Astrocyte of the spinal cord (primary cell): Measurements from ENCODE around the gene SLC12A8.

Experiments used
- DNase-seq: peaks from one replicate; pipeline ENCODE4 v3.0.0; 2011; ENCODE audit warnings: low read depth, low spot score
- H3K4me3 ChIP-seq: 2 replicates; pipeline ENCODE4 v1.5.1; 2011; ENCODE audit warnings: low read depth, mild to moderate bottlenecking, low read length, moderate library complexity
- in situ Hi-C: cut with HindIII; loops from 2 replicates; pipeline ENCODE4 v1.10.0; 2017; ENCODE audit warnings: low sequenced_read_pairs
- TF ChIP-seq, protein P1 (sequence below): IDR thresholded peaks from 2 replicates; pipeline ENCODE4 v1.5.1; 2012; ENCODE audit warnings: low read depth, mild to moderate bottlenecking, low read length, inconsistent platforms

SLC12A8 gene

DNA sequence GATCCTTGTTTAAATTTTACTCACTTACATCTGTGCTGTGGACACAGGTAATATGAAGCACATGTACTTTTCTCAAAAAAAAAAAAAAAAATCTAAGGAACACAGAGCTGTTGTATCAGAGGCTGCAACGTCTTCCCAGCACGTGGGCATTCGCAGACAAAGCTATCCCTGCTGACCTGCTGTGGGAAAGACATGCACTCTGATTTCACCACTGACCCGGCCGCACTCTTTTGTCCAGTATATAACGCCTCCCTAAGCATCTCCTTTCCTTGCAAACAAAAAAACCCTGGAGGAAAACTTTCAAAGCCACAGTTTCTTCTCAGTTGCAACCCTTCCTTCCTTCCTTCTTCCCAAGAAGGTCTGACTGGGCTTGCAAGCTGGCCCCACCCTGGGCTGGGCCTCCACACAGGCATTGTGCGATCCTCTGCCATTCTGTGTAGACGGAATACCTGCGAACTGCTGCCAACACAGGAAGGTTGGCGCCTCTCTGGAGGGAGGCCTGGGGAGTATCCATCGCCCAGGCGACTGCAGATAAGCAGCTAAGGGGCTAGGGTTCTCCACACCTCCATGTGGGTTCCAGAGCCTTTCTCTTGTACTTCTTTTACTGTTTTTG, 50.8 kb downstream of the SLC12A8 start:
- H3K4me3 ChIP-seq, result no peak overlapping the region
- TF ChIP-seq, protein P1, sequence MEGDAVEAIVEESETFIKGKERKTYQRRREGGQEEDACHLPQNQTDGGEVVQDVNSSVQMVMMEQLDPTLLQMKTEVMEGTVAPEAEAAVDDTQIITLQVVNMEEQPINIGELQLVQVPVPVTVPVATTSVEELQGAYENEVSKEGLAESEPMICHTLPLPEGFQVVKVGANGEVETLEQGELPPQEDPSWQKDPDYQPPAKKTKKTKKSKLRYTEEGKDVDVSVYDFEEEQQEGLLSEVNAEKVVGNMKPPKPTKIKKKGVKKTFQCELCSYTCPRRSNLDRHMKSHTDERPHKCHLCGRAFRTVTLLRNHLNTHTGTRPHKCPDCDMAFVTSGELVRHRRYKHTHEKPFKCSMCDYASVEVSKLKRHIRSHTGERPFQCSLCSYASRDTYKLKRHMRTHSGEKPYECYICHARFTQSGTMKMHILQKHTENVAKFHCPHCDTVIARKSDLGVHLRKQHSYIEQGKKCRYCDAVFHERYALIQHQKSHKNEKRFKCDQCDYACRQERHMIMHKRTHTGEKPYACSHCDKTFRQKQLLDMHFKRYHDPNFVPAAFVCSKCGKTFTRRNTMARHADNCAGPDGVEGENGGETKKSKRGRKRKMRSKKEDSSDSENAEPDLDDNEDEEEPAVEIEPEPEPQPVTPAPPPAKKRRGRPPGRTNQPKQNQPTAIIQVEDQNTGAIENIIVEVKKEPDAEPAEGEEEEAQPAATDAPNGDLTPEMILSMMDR, result no peak
- in situ Hi-C loops, result no loop called here
- DNase-seq, result no peak

DNA sequence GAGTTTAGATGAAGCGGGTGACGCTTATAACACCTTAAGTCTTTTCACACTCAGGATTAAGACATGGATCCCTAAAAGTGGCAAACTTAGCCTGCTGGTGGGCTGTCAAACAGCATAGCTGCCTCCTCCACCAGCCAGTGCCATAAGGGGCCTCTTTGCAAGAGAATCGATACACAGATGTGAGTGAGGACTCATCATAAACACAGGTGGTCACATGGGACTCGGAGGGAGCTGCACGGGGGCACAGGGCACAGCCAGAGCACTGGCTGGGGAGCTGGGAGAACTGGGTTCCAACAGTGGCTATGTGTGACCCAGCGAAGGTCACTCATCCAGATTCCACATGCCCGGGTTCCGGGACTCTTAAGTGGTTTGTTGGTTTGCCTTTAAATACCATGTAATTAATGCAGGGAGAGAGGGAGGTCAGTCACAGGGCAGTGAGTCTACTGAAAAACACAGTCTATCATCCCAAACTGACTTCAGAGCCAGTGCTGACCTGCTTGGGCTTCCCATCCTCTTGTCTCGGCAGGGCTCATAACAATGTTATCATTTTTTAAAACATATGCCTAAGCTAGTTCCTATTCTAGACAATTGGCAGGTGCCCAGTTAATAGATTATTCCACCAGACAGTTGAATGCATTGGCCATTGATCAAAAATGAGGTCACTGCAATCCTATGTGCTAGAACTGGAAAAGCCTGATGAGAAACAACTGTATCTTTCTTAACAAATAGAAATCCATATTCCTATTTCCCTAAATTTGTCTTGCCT, 51.8 kb downstream of the SLC12A8 start:
- DNase-seq, result peak; percentile 60
- in situ Hi-C loops, result no loop called here
- TF ChIP-seq, protein P1, result no peak
- H3K4me3 ChIP-seq, result no peak overlapping the region

DNA sequence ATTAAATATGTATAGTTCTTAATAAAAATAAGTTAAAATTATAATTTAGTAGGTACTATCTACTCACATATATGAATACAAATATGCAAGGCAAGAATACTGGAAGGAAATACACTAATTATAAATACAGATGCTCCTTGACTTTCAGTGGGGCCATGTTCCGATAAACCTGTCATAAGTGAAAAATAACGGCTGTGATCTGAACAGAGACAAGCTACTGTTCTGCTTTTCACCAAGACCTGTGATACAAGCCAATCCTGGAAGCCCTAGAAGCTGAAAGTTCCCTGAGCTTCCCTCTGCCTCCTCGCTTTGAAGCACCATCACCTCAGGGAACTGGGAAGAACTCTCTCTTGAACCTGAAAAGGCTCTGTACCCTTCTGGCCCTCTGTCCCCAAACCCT, 55.4 kb downstream of the SLC12A8 start:
- H3K4me3 ChIP-seq, result no peak overlapping the region
- TF ChIP-seq, protein P1, result no peak
- in situ Hi-C loops, result no loop called here
- no peak for DNase-seq

DNA sequence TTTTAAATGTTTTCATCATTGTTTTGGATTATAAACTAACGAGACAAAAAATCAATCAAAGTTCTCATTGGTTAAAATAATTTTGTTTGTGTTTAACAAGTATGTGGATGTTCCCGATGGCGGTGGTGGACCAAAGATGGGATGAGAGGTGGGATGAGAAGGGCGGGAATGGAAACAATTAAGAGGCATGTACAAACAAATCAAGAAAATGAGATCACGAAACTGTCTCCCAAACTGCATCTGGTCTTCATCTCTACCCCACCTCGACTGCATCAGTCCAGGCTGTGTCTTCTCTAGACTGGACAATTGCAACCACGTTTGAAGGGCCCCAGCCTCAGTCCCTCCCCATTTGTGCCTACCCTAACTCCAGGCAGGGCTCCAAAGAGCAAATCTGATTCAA, 56.1 kb downstream of the SLC12A8 start:
- H3K4me3 ChIP-seq, result no peak overlapping the region
- DNase-seq, result no peak
- TF ChIP-seq, protein P1, result no peak
- in situ Hi-C loops, result no loop called here

DNA sequence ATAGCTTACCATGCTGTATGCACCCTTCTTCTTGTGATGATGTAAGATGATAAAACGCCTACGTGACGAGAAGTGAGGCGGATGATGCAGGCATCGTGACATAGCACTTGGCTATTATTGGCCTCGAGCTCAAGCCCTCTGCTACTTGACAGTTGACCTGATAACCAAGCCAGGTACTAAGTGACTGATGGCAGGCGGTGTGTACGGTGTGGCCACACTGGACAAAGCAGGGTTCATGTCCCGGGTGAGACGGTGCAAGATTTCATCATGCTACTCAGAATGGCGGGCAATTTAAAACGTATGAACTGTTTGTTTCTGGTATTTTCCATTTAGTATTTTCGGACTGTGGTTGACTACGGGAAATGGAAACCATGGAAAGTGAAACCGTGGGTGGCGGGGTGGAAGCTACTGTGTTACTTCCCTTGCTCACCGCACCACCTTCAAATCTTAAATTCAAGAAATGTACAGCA, 57.7 kb downstream of the SLC12A8 start:
- no peak for DNase-seq
- in situ Hi-C loops, result no loop called here
- no peak overlapping the region for H3K4me3 ChIP-seq
- TF ChIP-seq, protein P1, result no peak

DNA sequence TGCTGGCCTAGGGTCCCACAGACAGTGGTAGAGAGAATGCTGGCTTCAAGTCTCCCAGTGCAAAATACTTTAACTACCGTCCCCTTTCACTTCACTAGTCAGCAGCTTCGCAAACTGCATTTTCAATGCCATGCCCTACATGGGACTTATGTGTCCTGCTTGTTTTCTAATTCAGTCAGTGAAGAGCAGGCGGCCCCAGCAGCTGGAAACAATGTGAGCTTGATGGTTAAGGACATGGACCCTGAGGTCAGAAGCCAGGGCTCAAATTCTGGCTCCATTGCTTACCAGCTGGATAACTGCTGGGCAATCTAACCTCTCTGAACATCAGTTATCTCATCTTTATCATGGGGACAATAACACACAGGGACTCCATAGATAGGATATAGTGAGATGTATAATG, 58.4 kb downstream of the SLC12A8 start:
- DNase-seq, result no peak
- TF ChIP-seq, protein P1, result no peak
- no peak overlapping the region for H3K4me3 ChIP-seq
- in situ Hi-C loops, result no loop called here
